ENCODE measurements around the gene TACR2.

The TACR2 gene

GRCh38 chr10:69394020-69394419 is 22.7 kb downstream of the TACR2 start:
- Histone ChIP-seq H3K4me3 (ENCODE audit: low read depth in 1 of 5, low read length in 5 of 5) (no peak overlapping the region), H3K9ac (ENCODE audit: low read length in 5 of 5) (peak overlapping the region in 1 of 5 donors; percentile 6), H3K27me3 (ENCODE audit: control insufficient read depth in 5 of 5, insufficient read depth in 4 of 5, low read length in 5 of 5) (no peaks in the 10 kb centered on the region), H3K36me3 (ENCODE audit: control insufficient read depth in 5 of 5, insufficient read depth in 5 of 5, low read length in 5 of 5) (peaks cover 0 to 55% (median 42%) of the 10 kb centered on the region in 5 donors), H3K4me1 (ENCODE audit: control insufficient read depth in 5 of 5, insufficient read depth in 5 of 5, low read length in 5 of 5) (peaks cover 8 to 26% (median 19%) of the 10 kb centered on the region in 5 donors), H3K9me3 (ENCODE audit: control insufficient read depth in 5 of 5, low read length in 5 of 5) (no peaks in the 10 kb centered on the region), H3K27ac (ENCODE audit: low read depth, low read length) (no peak overlapping the region)

- Histone ChIP-seq H3K36me3 (ENCODE audit: control insufficient read depth in 5 of 5, insufficient read depth in 5 of 5, low read length in 5 of 5) (peaks cover 5 to 62% (median 44%) of the 10 kb centered on the region in 5 donors), H3K4me1 (ENCODE audit: control insufficient read depth in 5 of 5, insufficient read depth in 5 of 5, low read length in 5 of 5) (peaks cover 8 to 14% (median 12%) of the 10 kb centered on the region in 5 donors), H3K27me3 (ENCODE audit: control insufficient read depth in 5 of 5, insufficient read depth in 4 of 5, low read length in 5 of 5) (no peaks in the 10 kb centered on the region), H3K9me3 (ENCODE audit: control insufficient read depth in 5 of 5, low read length in 5 of 5) (no peaks in the 10 kb centered on the region), H3K9ac (ENCODE audit: low read length in 5 of 5) (no peak overlapping the region), H3K4me3 (ENCODE audit: low read depth in 1 of 5, low read length in 5 of 5) (no peak overlapping the region), H3K27ac (ENCODE audit: low read depth, low read length) (no peak overlapping the region)
Measured at GRCh38 chr10:69392481-69393000, 24.2 kb downstream of the TACR2 start.

- Histone ChIP-seq H3K36me3 (ENCODE audit: control insufficient read depth in 5 of 5, insufficient read depth in 5 of 5, low read length in 5 of 5) (peaks cover 5 to 73% (median 46%) of the 10 kb centered on the region in 5 donors), H3K4me1 (ENCODE audit: control insufficient read depth in 5 of 5, insufficient read depth in 5 of 5, low read length in 5 of 5) (peaks cover 8 to 14% (median 12%) of the 10 kb centered on the region in 5 donors), H3K9me3 (ENCODE audit: control insufficient read depth in 5 of 5, low read length in 5 of 5) (no peaks in the 10 kb centered on the region), H3K27ac (ENCODE audit: low read depth, low read length) (no peak overlapping the region), H3K4me3 (ENCODE audit: low read depth in 1 of 5, low read length in 5 of 5) (no peak overlapping the region), H3K27me3 (ENCODE audit: control insufficient read depth in 5 of 5, insufficient read depth in 4 of 5, low read length in 5 of 5) (no peaks in the 10 kb centered on the region), H3K9ac (ENCODE audit: low read length in 5 of 5) (no peak overlapping the region)
Measured at GRCh38 chr10:69391158-69391557, 25.6 kb downstream of the TACR2 start.

GRCh38 chr10:69389827-69390490 is 26.8 kb downstream of the TACR2 start:
- peaks cover 8 to 14% (median 12%) of the 10 kb centered on the region in 5 donors for H3K4me1 ChIP-seq (ENCODE audit: control insufficient read depth in 5 of 5, insufficient read depth in 5 of 5, low read length in 5 of 5)
- no peak overlapping the region for H3K4me3 ChIP-seq (ENCODE audit: low read depth in 1 of 5, low read length in 5 of 5)
- no peaks in the 10 kb centered on the region for H3K9me3 ChIP-seq (ENCODE audit: control insufficient read depth in 5 of 5, low read length in 5 of 5)
- no peak overlapping the region for H3K9ac ChIP-seq (ENCODE audit: low read length in 5 of 5)
- no peaks in the 10 kb centered on the region for H3K27me3 ChIP-seq (ENCODE audit: control insufficient read depth in 5 of 5, insufficient read depth in 4 of 5, low read length in 5 of 5)
- peaks cover 5 to 76% (median 52%) of the 10 kb centered on the region in 5 donors for H3K36me3 ChIP-seq (ENCODE audit: control insufficient read depth in 5 of 5, insufficient read depth in 5 of 5, low read length in 5 of 5)
- H3K27ac ChIP-seq (ENCODE audit: low read depth, low read length) = no peak overlapping the region

- Histone ChIP-seq H3K4me1 (ENCODE audit: control insufficient read depth in 5 of 5, insufficient read depth in 5 of 5, low read length in 5 of 5) (peaks cover 13 to 25% (median 23%) of the 10 kb centered on the region in 5 donors), H3K36me3 (ENCODE audit: control insufficient read depth in 5 of 5, insufficient read depth in 5 of 5, low read length in 5 of 5) (peaks cover 5 to 79% (median 52%) of the 10 kb centered on the region in 5 donors)
Measured at GRCh38 chr10:69388488-69388887, 28.2 kb downstream of the TACR2 start.

GRCh38 chr10:69387500-69387899 is 29.2 kb downstream of the TACR2 start:
- Histone ChIP-seq H3K27me3 (ENCODE audit: control insufficient read depth in 5 of 5, insufficient read depth in 4 of 5, low read length in 5 of 5) (no peaks in the 10 kb centered on the region), H3K9ac (ENCODE audit: low read length in 5 of 5) (no peak overlapping the region), H3K4me3 (ENCODE audit: low read depth in 1 of 5, low read length in 5 of 5) (no peak overlapping the region), H3K27ac (ENCODE audit: low read depth, low read length) (no peak overlapping the region), H3K36me3 (ENCODE audit: control insufficient read depth in 5 of 5, insufficient read depth in 5 of 5, low read length in 5 of 5) (peaks cover 5 to 89% (median 61%) of the 10 kb centered on the region in 5 donors), H3K4me1 (ENCODE audit: control insufficient read depth in 5 of 5, insufficient read depth in 5 of 5, low read length in 5 of 5) (peaks cover 12 to 31% (median 28%) of the 10 kb centered on the region in 5 donors), H3K9me3 (ENCODE audit: control insufficient read depth in 5 of 5, low read length in 5 of 5) (no peaks in the 10 kb centered on the region)

More at GRCh38 chr10:69388488-69388887, 28.2 kb downstream of the TACR2 start:
- Histone ChIP-seq H3K27ac (ENCODE audit: low read depth, low read length) (no peak overlapping the region), H3K27me3 (ENCODE audit: control insufficient read depth in 5 of 5, insufficient read depth in 4 of 5, low read length in 5 of 5) (no peaks in the 10 kb centered on the region), H3K9ac (ENCODE audit: low read length in 5 of 5) (no peak overlapping the region), H3K9me3 (ENCODE audit: control insufficient read depth in 5 of 5, low read length in 5 of 5) (no peaks in the 10 kb centered on the region), H3K4me3 (ENCODE audit: low read depth in 1 of 5, low read length in 5 of 5) (no peak overlapping the region)

GRCh38 chr10:69385454-69386350 is 31.0 kb downstream of the TACR2 start:
- no peak overlapping the region for H3K9ac ChIP-seq (ENCODE audit: low read length in 5 of 5)

GRCh38 chr10:69384320-69384719 is 32.4 kb downstream of the TACR2 start:
- Histone ChIP-seq H3K27ac (ENCODE audit: low read depth, low read length) (peak overlapping the region; percentile 85), H3K4me1 (ENCODE audit: control insufficient read depth in 5 of 5, insufficient read depth in 5 of 5, low read length in 5 of 5) (peaks cover 4 to 21% (median 15%) of the 10 kb centered on the region in 5 donors), H3K36me3 (ENCODE audit: control insufficient read depth in 5 of 5, insufficient read depth in 5 of 5, low read length in 5 of 5) (peaks cover 5 to 90% (median 71%) of the 10 kb centered on the region in 5 donors), H3K9me3 (ENCODE audit: control insufficient read depth in 5 of 5, low read length in 5 of 5) (no peaks in the 10 kb centered on the region), H3K4me3 (ENCODE audit: low read depth in 1 of 5, low read length in 5 of 5) (no peak overlapping the region), H3K27me3 (ENCODE audit: control insufficient read depth in 5 of 5, insufficient read depth in 4 of 5, low read length in 5 of 5) (no peaks in the 10 kb centered on the region), H3K9ac (ENCODE audit: low read length in 5 of 5) (no peak overlapping the region)

More at GRCh38 chr10:69385454-69386350, 31.0 kb downstream of the TACR2 start:
- Histone ChIP-seq H3K9me3 (ENCODE audit: control insufficient read depth in 5 of 5, low read length in 5 of 5) (no peaks in the 10 kb centered on the region), H3K27ac (ENCODE audit: low read depth, low read length) (no peak overlapping the region), H3K4me1 (ENCODE audit: control insufficient read depth in 5 of 5, insufficient read depth in 5 of 5, low read length in 5 of 5) (peaks cover 8 to 31% (median 24%) of the 10 kb centered on the region in 5 donors), H3K36me3 (ENCODE audit: control insufficient read depth in 5 of 5, insufficient read depth in 5 of 5, low read length in 5 of 5) (peaks cover 5 to 90% (median 63%) of the 10 kb centered on the region in 5 donors), H3K4me3 (ENCODE audit: low read depth in 1 of 5, low read length in 5 of 5) (no peak overlapping the region), H3K27me3 (ENCODE audit: control insufficient read depth in 5 of 5, insufficient read depth in 4 of 5, low read length in 5 of 5) (no peaks in the 10 kb centered on the region)

- Histone ChIP-seq H3K4me3 (ENCODE audit: low read depth in 1 of 5, low read length in 5 of 5) (no peak overlapping the region), H3K9me3 (ENCODE audit: control insufficient read depth in 5 of 5, low read length in 5 of 5) (no peaks in the 10 kb centered on the region), H3K4me1 (ENCODE audit: control insufficient read depth in 5 of 5, insufficient read depth in 5 of 5, low read length in 5 of 5) (peaks cover 4 to 19% (median 15%) of the 10 kb centered on the region in 5 donors), H3K9ac (ENCODE audit: low read length in 5 of 5) (no peak overlapping the region), H3K27ac (ENCODE audit: low read depth, low read length) (peak overlapping the region; percentile 85), H3K27me3 (ENCODE audit: control insufficient read depth in 5 of 5, insufficient read depth in 4 of 5, low read length in 5 of 5) (no peaks in the 10 kb centered on the region), H3K36me3 (ENCODE audit: control insufficient read depth in 5 of 5, insufficient read depth in 5 of 5, low read length in 5 of 5) (peaks cover 3 to 85% (median 65%) of the 10 kb centered on the region in 5 donors)
Measured at GRCh38 chr10:69383558-69383957, 33.2 kb downstream of the TACR2 start.

Measured in subcutaneous abdominal adipose tissue (tissue), 5 donors.